MV-4-11 (cell line): ENCODE results near the gene GP2.

ENCODE experiments used
- DNase-seq: peaks from one replicate; lab custom pipeline; 2025; lab: John Stamatoyannopoulos, UW

Gene GP2

DNA sequence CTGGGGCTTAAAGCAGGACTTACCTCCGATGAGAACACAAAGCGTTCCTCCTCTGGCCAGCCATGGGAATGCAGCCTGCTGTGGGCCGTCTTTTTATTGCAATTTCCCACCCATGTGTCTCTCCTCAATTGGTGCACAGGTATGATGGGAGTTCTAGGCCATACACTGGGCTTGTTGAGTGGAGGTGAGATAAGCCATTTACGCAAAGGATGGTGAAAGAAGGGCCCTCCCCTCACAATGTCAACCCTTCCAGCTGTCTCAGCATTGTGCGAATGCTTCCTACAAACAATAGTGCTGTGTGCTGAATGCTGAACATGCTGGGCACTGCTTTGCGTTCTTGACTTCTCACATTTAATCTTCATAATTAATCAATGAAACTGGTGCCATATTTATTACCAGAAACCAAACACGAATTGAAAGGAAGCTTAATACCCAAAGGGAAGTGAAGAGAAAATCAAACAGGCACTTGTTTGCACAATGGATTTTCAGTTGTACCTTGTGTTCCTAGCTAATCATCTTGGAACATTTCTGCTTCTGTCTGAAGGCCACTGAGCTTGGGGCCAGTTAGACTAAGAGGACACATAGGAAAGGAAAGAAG, at the start of gene GP2:
TSS of gene GP2 (minus strand) at position 70 of the 598 bp plus-strand sequence. CDS start 1,082 bp downstream, outside the sequence.
- no peak for DNase-seq

- DNase-seq = no peak
Measured at GRCh38 chr16:20372701-20373100, 45.4 kb upstream of the GP2 start.

- DNase-seq = no peak
Measured at GRCh38 chr16:20369452-20370054, 42.2 kb upstream of the GP2 start.

DNA sequence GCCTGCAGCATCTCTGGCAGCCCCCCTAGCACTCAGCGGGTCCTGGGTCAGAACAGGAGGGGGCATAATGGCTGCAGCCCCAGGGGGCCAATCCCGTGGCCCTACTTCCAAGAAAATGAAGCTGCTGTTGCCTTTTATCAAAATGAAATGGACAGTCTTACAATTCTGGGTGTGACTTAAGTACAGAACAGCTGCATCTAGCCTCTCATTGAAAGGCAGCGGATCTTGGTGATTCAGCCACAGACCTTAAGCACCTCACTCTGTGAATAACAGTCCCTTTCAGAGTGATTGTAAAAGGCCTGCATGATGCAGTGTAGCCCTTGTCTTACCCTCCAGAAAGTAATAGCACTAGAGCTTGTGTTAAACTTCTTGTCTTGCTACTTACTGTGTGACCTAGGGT, 36.7 kb upstream of the GP2 start:
- DNase-seq = no peak

- no peak for DNase-seq
Measured at GRCh38 chr16:20363191-20363590, 35.9 kb upstream of the GP2 start.

DNA sequence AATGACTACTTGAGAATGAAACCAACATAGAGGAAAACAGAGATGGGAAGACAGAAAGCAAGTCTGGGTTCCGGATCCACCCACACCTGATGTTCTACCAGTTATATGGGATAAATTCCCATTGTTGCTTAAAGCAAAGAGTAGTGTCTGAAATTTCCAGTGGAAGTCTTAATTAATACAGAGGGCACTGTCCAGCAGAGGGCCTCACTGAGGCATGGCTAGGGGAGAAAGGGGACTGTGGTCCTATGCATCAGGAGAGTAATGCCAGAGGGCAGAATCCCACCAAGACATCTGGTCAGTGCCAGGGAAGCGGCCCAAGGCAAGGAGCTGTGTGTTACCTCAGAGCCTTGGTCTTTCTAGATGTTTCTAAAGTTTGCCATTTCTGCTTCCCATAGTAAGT, 32.7 kb upstream of the GP2 start:
- no peak for DNase-seq

DNA sequence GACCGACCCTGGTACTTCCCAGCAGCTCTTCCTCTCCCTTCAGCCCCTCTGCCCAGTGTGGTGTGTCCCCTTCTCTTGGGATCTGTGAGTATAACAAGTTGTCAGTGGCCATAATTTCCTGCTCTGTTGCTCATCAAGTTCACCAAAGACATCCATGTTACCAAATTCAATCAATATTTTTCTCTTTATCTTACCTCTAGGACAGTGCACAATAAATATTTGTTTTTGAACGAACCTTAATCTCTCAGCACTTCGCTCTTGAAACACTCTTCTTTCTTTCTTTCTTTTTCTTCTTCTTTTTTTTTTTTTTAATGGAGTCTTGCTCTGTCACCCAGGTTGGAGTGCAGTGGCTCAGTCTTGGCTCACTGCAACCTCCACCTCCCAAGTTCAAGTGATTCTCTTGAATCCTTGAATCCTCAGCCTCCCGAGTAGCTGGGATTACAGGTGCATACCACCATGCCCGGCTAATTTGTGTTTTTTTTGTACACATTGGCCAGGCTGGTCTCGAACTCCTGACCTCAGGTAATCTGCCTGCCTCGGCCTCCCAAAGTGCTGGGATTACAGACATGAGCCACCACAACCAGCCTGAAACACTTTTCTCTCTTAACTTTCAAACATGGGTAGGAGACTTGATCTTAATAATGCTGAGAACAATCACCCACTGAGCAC, 27.9 kb upstream of the GP2 start:
- no peak for DNase-seq

GRCh38 chr16:20353379-20353778, 26.1 kb upstream of the GP2 start:
- DNase-seq = no peak

- no peak for DNase-seq
Measured at GRCh38 chr16:20352615-20353014, 25.3 kb upstream of the GP2 start, which contains the start of gene UMOD. Gene UMOD, minus strand, starts transcription at chr16:20352715. Its CDS starts 1,978 bp downstream, at chr16:20350737.

DNA sequence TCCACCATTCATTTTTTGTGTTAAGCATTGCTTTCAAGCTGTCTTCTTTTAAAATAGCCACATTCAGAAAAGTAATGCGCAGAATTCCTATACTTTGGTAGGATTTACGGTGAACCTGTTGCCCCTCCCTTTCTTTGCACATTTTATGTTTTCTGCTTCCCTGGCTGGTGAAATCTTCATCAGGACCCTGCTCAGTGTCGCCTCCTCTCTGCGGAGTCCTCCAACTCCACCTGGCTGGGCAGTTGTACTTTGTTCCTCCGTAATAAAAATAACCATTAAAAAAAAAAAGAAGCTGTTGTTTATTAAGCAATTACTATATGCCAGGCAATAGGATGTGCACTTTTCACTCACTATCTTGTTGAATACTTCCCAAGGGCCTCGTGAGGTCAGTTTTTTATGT, 22.3 kb upstream of the GP2 start:
- DNase-seq = no peak

- no peak for DNase-seq
Measured at GRCh38 chr16:20348365-20349185, 21.3 kb upstream of the GP2 start.

DNA sequence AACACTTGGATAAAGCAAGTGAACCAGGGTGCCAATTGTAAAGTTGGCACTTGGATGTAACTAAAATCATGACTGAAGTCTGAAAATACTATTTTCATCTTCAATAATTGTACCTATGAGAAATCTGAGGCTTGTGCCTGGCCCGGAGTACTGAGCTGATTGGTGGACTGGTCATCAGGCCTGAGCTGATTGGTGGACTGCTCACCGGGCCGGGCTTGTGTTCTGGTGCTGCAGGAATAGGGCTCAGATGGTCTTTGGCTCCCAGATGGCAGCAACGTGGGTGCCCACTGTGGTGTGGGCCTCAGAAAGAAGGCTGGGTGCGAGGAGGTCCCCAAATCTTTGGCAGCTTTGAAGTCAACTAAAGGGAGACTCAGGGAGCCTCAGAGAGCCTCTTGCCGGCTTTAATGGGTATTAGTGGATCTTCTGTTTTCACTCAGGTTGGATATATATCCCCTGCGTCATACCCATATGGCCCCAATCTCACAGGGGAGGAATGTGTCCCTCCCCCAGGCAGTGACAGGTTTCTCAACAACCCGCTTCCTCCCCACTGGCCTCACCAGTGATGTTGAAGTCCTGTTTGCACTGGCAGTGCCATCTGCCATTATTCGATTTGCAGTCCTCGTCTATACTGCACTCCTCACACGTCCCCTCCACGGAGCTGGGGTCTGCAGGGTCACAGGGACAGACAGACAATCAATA, 20.5 kb upstream of the GP2 start:
- DNase-seq = no peak

- no peak for DNase-seq
Measured at GRCh38 chr16:20344611-20345010, 17.3 kb upstream of the GP2 start.

GRCh38 chr16:20339744-20340143, 12.4 kb upstream of the GP2 start:
- no peak for DNase-seq

DNA sequence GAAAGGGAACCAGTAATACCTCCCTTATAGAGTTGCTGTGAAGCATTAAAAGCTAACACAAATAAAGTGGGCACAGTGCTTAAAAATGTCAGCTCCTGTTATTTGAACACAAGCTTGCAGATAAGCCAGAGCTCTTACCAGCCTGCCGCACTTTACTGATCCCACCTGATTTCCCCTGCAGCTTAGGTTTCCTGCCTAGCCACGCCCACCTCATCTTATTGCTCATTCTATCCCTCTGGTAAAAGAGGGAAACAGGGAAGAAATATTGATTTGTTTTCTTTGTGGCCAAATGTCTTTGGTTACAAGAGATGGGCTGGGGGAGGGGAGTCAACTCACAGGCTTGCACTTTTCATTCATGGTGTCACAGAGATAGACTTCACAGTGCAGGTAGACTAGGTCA, 9.6 kb upstream of the GP2 start:
- no peak for DNase-seq

DNA sequence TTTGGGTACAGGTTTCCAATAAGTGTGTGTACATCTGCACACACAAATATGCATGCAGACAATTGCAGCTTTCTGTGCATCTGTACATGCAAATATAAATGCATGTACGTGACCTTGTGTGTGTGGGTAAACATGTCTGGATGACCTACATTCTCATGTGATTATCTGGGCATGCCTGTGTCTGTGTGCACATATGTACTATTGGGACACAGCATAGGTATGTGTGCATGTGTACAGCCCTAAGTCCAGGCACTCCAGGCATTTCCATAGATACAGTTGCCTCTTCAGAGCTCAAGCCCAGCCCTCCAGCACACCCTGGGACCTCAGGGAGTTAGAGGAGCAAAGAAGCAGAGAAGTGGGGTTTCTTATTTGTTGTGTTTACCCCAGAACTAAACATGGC, 7.1 kb upstream of the GP2 start:
- no peak for DNase-seq

DNA sequence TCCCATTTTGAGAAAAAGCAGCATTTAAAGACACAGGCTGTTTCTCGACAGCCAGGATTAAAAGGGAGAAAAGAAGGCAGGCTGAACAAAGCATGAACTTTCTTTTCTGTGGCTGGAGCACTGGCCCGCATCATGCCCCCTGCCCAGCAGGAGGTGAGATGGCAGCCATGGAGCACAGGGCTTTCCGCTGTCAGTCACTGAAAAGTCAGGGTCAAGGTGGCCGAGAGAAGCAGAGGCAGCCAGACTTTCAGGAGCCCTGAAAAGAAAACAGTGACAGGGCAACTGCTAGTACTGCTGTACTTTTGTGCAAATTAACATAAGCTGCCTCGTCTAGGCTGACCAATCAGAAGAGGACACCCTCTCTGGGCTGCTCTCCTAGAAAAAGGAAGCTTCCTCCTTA, 5.8 kb upstream of the GP2 start:
- DNase-seq = no peak

DNA sequence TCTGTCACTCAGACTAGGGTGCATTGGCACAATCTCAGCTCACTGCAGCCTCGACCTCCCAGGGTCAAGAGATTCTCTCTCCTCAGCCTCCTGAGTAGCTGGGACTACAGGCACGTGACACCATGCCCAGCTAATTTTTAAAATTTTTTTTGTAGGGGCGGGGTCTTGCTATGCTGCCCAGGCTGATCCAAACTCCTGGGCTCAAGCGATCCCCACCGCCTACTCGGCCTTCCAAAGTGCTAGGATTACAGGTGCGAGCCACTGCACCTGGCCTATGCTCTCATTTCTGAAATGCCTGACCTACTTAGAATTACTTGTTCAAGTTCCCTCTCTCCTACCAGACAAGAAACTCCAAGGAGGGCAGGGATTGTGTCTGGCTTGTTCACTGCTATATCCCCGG, 5.1 kb upstream of the GP2 start:
- no peak for DNase-seq

GRCh38 chr16:20331635-20332034, 4.3 kb upstream of the GP2 start:
- no peak for DNase-seq

GRCh38 chr16:20329392-20330138, 2.3 kb upstream of the GP2 start:
- DNase-seq = no peak

- no peak for DNase-seq
Measured at GRCh38 chr16:20326321-20326720, 992 bp downstream of the GP2 start.
